Osteoblast (primary cell): Measurements from ENCODE around the gene LRRC45. TPM values are rescaled to one million over a fixed set of nuclear protein-coding genes. Genes with fewer than 3 reads are reported as not detected.

Experiments used
- DNase-seq: peaks from one replicate; pipeline ENCODE4 v3.0.0; 2011; ENCODE audit warnings: low spot score, mixed read lengths; ENCODE audit not compliant: insufficient read length; ENCODE audit errors: missing footprints
- H2AFZ ChIP-seq: 2 replicates; pipeline ENCODE4 v1.6.0; 2011; ENCODE audit warnings: mild to moderate bottlenecking, low read length
- H3K27ac ChIP-seq: 2 replicates; pipeline ENCODE4 v1.5.1; 2011; ENCODE audit warnings: mild to moderate bottlenecking, low read depth, low read length, moderate library complexity
- H3K27me3 ChIP-seq: 2 replicates; pipeline ENCODE4 v1.6.0; 2012; ENCODE audit warnings: mild to moderate bottlenecking, control low read depth, inconsistent platforms, low read length, moderate library complexity; ENCODE audit not compliant: insufficient read depth
- H3K36me3 ChIP-seq: 2 replicates; pipeline ENCODE4 v1.5.1; 2011; ENCODE audit warnings: mild to moderate bottlenecking, low read length, control low read depth, moderate library complexity; ENCODE audit not compliant: insufficient read depth
- H3K4me1 ChIP-seq: 2 replicates; pipeline ENCODE4 v1.5.1; 2011; ENCODE audit warnings: mild to moderate bottlenecking, low read length, control low read depth, moderate library complexity; ENCODE audit not compliant: insufficient read depth
- H3K4me2 ChIP-seq: 2 replicates; pipeline ENCODE4 v1.6.0; 2011; ENCODE audit warnings: mild to moderate bottlenecking, low read length; ENCODE audit not compliant: insufficient read depth
- H3K4me3 ChIP-seq: fragments of 200-600 bp; sonication (generic); 3 replicates; pipeline ENCODE4 v1.5.1; 2012; ENCODE audit warnings: mild to moderate bottlenecking, low read length, inconsistent platforms; ENCODE audit not compliant: insufficient read depth
- H3K79me2 ChIP-seq: 2 replicates; pipeline ENCODE4 v1.6.0; 2012; ENCODE audit warnings: mild to moderate bottlenecking, low read length, control low read depth, inconsistent platforms; ENCODE audit not compliant: insufficient read depth
- H3K9me3 ChIP-seq: 2 replicates; pipeline ENCODE4 v1.5.1; 2011; ENCODE audit warnings: low read depth, low read length, control low read depth
- H4K20me1 ChIP-seq: 2 replicates; pipeline ENCODE4 v1.6.0; 2012; ENCODE audit warnings: mild to moderate bottlenecking, low read length, control low read depth; ENCODE audit not compliant: insufficient read depth
- CTCF ChIP-seq: IDR thresholded peaks from 2 replicates; pipeline ENCODE4 v1.5.1; 2011; ENCODE audit warnings: mild to moderate bottlenecking, low read depth, low read length, moderate library complexity; ENCODE audit errors: extremely low read depth
- total RNA-seq: library from RNA; depleted of rRNA; stranded (reverse); fragments of >200 nt; gene quantifications from 2 replicates; pipeline ENCODE4 v1.2.3, GENCODE V29; 2012

The LRRC45 gene
- total RNA-seq, 1 donor = 13.4 TPM

DNA sequence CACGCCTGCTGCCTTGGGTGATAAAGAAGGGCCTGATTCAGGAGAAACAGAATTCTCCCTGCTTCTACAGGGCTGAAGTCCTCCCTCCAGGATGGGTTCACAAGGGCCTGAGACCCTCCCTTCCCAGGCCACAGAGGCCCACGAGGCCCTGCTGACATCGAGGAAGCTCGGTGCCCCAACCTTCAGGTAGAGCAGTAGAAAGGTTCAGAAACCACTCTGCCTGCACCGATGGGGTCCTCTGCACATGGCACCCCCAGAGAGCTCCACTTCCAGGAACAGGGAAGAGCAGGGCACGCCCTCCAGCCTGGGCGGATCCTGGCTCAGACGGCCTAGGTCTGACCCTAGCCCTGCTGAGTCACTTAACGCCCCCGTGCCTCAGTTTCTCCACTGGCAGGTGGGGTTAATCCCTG lies 1.2 kb upstream of the LRRC45 start:
- peak; percentile 89 for DNase-seq
- Histone ChIP-seq H3K27ac (peak overlapping the region; percentile 51), H3K27me3 (no peaks in the 10 kb centered on the region), H4K20me1 (peaks cover 28% of the 10 kb centered on the region), H2AFZ (peak overlapping the region; percentile 77), H3K4me1 (peaks cover 21% of the 10 kb centered on the region), H3K4me3 (peak overlapping the region; percentile 92), H3K79me2 (peaks cover 8% of the 10 kb centered on the region), H3K9me3 (no peaks in the 10 kb centered on the region), H3K4me2 (peak overlapping the region; percentile 96), H3K36me3 (no peaks in the 10 kb centered on the region)
- no peak for TF ChIP-seq CTCF

GRCh38 chr17:82022310-82022980 lies 660 bp upstream of the LRRC45 start, which contains the start of gene CENPX:
Gene CENPX (minus strand): TSS chr17:82022878. CDS start chr17:82022861, 17 bp downstream.
- peaks cover 21% of the 10 kb centered on the region for H3K4me1 ChIP-seq
- H3K4me2 ChIP-seq = peak within 1 kb of the TSS; percentile 96
- DNase-seq = peak; percentile 86
- peaks cover 8% of the 10 kb centered on the region for H3K79me2 ChIP-seq
- H3K9me3 ChIP-seq = no peaks in the 10 kb centered on the region
- H4K20me1 ChIP-seq = peaks cover 28% of the 10 kb centered on the region
- H2AFZ ChIP-seq = peak within 1 kb of the TSS; percentile 82
- peak within 1 kb of the TSS; percentile 51 for H3K27ac ChIP-seq
- peak within 1 kb of the TSS; percentile 92 for H3K4me3 ChIP-seq
- H3K27me3 ChIP-seq = no peaks in the 10 kb centered on the region
- no peak for TF ChIP-seq CTCF
- no peaks in the 10 kb centered on the region for H3K36me3 ChIP-seq

- no peaks in the 10 kb centered on the region for H3K36me3 ChIP-seq
- H3K4me1 ChIP-seq = peaks cover 21% of the 10 kb centered on the region
- DNase-seq = peak; percentile 96
- H3K4me2 ChIP-seq = peak overlapping the region; percentile 94
- H3K79me2 ChIP-seq = peaks cover 8% of the 10 kb centered on the region
- no peaks in the 10 kb centered on the region for H3K27me3 ChIP-seq
- H3K27ac ChIP-seq = no peak overlapping the region
- H2AFZ ChIP-seq = peak overlapping the region; percentile 82
- H4K20me1 ChIP-seq = peaks cover 28% of the 10 kb centered on the region
- no peaks in the 10 kb centered on the region for H3K9me3 ChIP-seq
- H3K4me3 ChIP-seq = peak overlapping the region; percentile 81
- TF ChIP-seq CTCF = no peak
These were observed 539 bp downstream of the LRRC45 start for GRCh38 chr17:82023447-82024241.

GRCh38 chr17:82024859-82025258 lies 1.8 kb downstream of the LRRC45 start:
- Histone ChIP-seq H4K20me1 (peaks cover 25% of the 10 kb centered on the region), H2AFZ (no peak overlapping the region), H3K9me3 (no peaks in the 10 kb centered on the region), H3K27ac (no peak overlapping the region), H3K36me3 (no peaks in the 10 kb centered on the region), H3K4me2 (no peak overlapping the region), H3K4me3 (no peak overlapping the region), H3K79me2 (peaks cover 8% of the 10 kb centered on the region), H3K4me1 (peaks cover 21% of the 10 kb centered on the region), H3K27me3 (no peaks in the 10 kb centered on the region)
- DNase-seq = no peak
- no peak for TF ChIP-seq CTCF
